Panc1 (cell line): ENCODE measurements around the gene PTAFR. TPM values are rescaled to one million over a fixed set of nuclear protein-coding genes. Genes with fewer than 3 reads are reported as not detected.

ENCODE experiments used
- ATAC-seq: fragments of 200-7000 bp; cut with Tn5 transposase; 2 replicates; pipeline ENCODE4 v1.9.1; 2020; ENCODE audit warnings: mild to moderate bottlenecking, moderate library complexity
- BruUV-seq: library from RNA; stranded (reverse); fragments of 400-500 nt; replicated peaks from 2 replicates; lab custom pipeline; 2021; lab: Mats Ljungman, UMichigan
- CTCF ChIA-PET: fragments of 300-600 bp; sonication (Branson Sonifier 250); formaldehyde crosslinking; loops from one replicate; lab custom pipeline; 2022; ENCODE audit warnings: antibody characterized with exemption; lab: Charles Lee
- POLR2A ChIA-PET: fragments of 300-600 bp; sonication (Branson Sonifier 250); formaldehyde crosslinking; loops from one replicate; lab custom pipeline; 2022; ENCODE audit warnings: antibody characterized with exemption; lab: Charles Lee
- DNase-seq: peaks from one replicate; pipeline ENCODE4 v3.0.0-alpha.2; 2010; ENCODE audit warnings: low read depth, low spot score
- H3K27ac ChIP-seq: 2 replicates; pipeline ENCODE4 v1.5.1; 2011; ENCODE audit warnings: mild to moderate bottlenecking, low read length, inconsistent platforms
- H3K27me3 ChIP-seq: fragments of 200-500 bp; sonication (Bioruptor generic); 2 replicates; pipeline ENCODE4 v1.6.0; 2014; ENCODE audit warnings: low read length, inconsistent platforms; ENCODE audit not compliant: control insufficient read depth, insufficient read depth
- H3K36me3 ChIP-seq: fragments of 200-500 bp; sonication (Bioruptor generic); 2 replicates; pipeline ENCODE4 v1.5.1; 2014; ENCODE audit warnings: inconsistent platforms, mild to moderate bottlenecking, low read length, moderate library complexity; ENCODE audit not compliant: control insufficient read depth, insufficient read depth
- H3K4me1 ChIP-seq: 2 replicates; pipeline ENCODE4 v1.5.1; 2011; ENCODE audit warnings: inconsistent platforms, mild to moderate bottlenecking, low read length, moderate library complexity; ENCODE audit not compliant: control insufficient read depth, insufficient read depth
- H3K4me3 ChIP-seq, 2 experiments: 2 replicates each; pipeline ENCODE4 v1.5.1; 2011 to 2012; ENCODE audit warnings: low read depth in 2 of 2, low read length in 2 of 2, mild to moderate bottlenecking in 2 of 2, inconsistent platforms in 1 of 2, moderate library complexity in 1 of 2
- H3K9me3 ChIP-seq: fragments of 200-500 bp; sonication (Bioruptor generic); 2 replicates; pipeline ENCODE4 v1.5.1; 2014; ENCODE audit warnings: low read depth, mild to moderate bottlenecking, inconsistent platforms, low read length, moderate library complexity; ENCODE audit not compliant: control insufficient read depth, insufficient read depth
- CTCF ChIP-seq: fragments of 450-650 bp; IDR thresholded peaks from 2 replicates; pipeline ENCODE4 v1.5.1; 2017; ENCODE audit warnings: mild to moderate bottlenecking
- POLR2AphosphoS5 ChIP-seq: IDR thresholded peaks from 2 replicates; pipeline ENCODE4 v1.6.1; 2012; ENCODE audit warnings: mild to moderate bottlenecking, low read depth, low read length, moderate library complexity
- SIN3A ChIP-seq: IDR thresholded peaks from 2 replicates; pipeline ENCODE4 v1.6.1; 2012; ENCODE audit warnings: low read depth, mild to moderate bottlenecking, low read length, moderate library complexity, borderline replicate concordance; ENCODE audit not compliant: insufficient read depth
- TCF7L2 ChIP-seq: IDR thresholded peaks from 2 replicates; pipeline ENCODE4 v1.6.1; 2011; ENCODE audit warnings: mild to moderate bottlenecking, low read depth, low read length, inconsistent platforms
- in situ Hi-C: cut with HindIII; loops from 2 replicates; pipeline ENCODE4 v1.10.0; 2016; ENCODE audit warnings: low sequenced_read_pairs, low pct_unique_long_range_greater_than_20kb
- intact Hi-C: fragments of 100-400 bp; cut with micrococcal nuclease; formaldehyde crosslinking; loops from one replicate; pipeline ENCODE4 v1.10.0; 2022; ENCODE audit not compliant: unreplicated experiment
- total RNA-seq: library from RNA; stranded (reverse); gene quantifications from one replicate; pipeline ENCODE4 v1.2.1, GENCODE V29; 2021; ENCODE audit not compliant: unreplicated experiment
- TF ChIP-seq, protein P1 (sequence below), 2 experiments: IDR thresholded peaks; 2 replicates each; pipeline ENCODE4 v1.6.1; 2011 to 2012; ENCODE audit warnings: low read depth in 2 of 2, control low read depth in 1 of 2, low read length in 1 of 2, mild to moderate bottlenecking in 1 of 2, moderate library complexity in 1 of 2; ENCODE audit not compliant: insufficient read depth in 1 of 2

The PTAFR gene
- total RNA-seq, 1 experiment from 2014 or later: 0.13 TPM

DNA sequence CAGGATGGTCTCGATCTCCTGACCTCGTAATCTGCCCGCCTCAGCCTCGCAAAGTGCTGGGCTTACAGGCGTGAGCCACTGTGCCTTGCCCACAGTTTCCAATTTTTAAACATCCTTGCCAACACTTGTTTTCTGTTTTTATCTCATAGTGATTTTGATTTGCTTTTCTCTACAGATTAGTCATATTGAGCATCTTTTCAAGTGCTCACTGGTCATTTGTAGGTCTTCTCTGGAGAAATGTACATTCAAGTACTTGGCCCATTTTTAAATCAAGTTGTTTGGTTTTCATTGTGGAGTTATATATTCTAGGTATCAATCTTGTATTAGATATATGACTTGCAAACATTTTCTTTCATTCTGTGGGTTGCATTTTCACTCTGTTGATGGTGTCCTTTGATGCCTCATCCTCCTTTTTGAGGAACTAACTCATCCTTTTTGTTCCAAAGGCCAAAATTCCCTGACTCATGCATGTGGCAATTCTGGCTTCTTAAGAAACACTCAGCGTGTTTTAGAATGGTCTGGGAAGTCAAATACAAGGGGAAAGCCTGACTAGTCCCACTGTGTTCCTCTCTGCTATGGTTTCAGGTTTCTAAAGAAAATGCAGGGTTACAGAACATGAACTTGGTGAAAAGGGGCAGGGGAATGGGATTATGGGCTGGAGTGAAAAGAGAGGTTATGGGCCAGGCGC, 37.3 kb downstream of the PTAFR start:
- H3K36me3 ChIP-seq: no peaks in the 10 kb centered on the region
- DNase-seq (no peak), ATAC-seq (no peak)
- no peak overlapping the region for H3K4me3 ChIP-seq
- intact Hi-C loops: no loop called here
- H3K4me1 ChIP-seq: no peaks in the 10 kb centered on the region
- ChIA-PET CTCF (no interaction called here), POLR2A (interaction anchor here (0.6 kb wide), 1 partner anchor 15 kb away, joined by 11 read pairs; no protein-coding TSS in a partner anchor)
- H3K27me3 ChIP-seq: no peaks in the 10 kb centered on the region
- in situ Hi-C loops: no loop called here
- BruUV-seq: no TSS peak
- TF ChIP-seq TCF7L2 (no peak), POLR2AphosphoS5 (no peak), SIN3A (no peak), CTCF (no peak)
- TF ChIP-seq, protein P1, sequence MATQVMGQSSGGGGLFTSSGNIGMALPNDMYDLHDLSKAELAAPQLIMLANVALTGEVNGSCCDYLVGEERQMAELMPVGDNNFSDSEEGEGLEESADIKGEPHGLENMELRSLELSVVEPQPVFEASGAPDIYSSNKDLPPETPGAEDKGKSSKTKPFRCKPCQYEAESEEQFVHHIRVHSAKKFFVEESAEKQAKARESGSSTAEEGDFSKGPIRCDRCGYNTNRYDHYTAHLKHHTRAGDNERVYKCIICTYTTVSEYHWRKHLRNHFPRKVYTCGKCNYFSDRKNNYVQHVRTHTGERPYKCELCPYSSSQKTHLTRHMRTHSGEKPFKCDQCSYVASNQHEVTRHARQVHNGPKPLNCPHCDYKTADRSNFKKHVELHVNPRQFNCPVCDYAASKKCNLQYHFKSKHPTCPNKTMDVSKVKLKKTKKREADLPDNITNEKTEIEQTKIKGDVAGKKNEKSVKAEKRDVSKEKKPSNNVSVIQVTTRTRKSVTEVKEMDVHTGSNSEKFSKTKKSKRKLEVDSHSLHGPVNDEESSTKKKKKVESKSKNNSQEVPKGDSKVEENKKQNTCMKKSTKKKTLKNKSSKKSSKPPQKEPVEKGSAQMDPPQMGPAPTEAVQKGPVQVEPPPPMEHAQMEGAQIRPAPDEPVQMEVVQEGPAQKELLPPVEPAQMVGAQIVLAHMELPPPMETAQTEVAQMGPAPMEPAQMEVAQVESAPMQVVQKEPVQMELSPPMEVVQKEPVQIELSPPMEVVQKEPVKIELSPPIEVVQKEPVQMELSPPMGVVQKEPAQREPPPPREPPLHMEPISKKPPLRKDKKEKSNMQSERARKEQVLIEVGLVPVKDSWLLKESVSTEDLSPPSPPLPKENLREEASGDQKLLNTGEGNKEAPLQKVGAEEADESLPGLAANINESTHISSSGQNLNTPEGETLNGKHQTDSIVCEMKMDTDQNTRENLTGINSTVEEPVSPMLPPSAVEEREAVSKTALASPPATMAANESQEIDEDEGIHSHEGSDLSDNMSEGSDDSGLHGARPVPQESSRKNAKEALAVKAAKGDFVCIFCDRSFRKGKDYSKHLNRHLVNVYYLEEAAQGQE (IDR thresholded peaks at IDR 0.05; ENCODE audit: insufficient read depth in 1 of 2, low read depth in 2 of 2, low read length in 1 of 2): no peak
- no peaks in the 10 kb centered on the region for H3K9me3 ChIP-seq
- H3K27ac ChIP-seq: no peak overlapping the region

GRCh38 chr1:28136922-28137613, 39.4 kb downstream of the PTAFR start:
- no peaks in the 10 kb centered on the region for H3K27me3 ChIP-seq
- H3K4me3 ChIP-seq: no peak overlapping the region
- ChIA-PET POLR2A (no interaction called here), CTCF (no interaction called here)
- H3K27ac ChIP-seq: no peak overlapping the region
- ATAC-seq (no peak), DNase-seq (no peak)
- no TSS peak for BruUV-seq
- in situ Hi-C loops (no loop called here), intact Hi-C loops (no loop called here)
- H3K4me1 ChIP-seq: no peaks in the 10 kb centered on the region
- H3K9me3 ChIP-seq: no peaks in the 10 kb centered on the region
- TF ChIP-seq TCF7L2 (no peak), POLR2AphosphoS5 (no peak), CTCF (no peak), SIN3A (no peak)
- TF ChIP-seq, protein P1 (IDR thresholded peaks at IDR 0.05; ENCODE audit: insufficient read depth in 1 of 2, low read depth in 2 of 2, low read length in 1 of 2): no peak
- no peaks in the 10 kb centered on the region for H3K36me3 ChIP-seq
